Activated CD4-positive, alpha-beta T cell treated with anti-CD3 and anti-CD28 coated beads, Interleukin-2, amount 50 U/mL, for 1 hour (primary cell): Measurements from ENCODE around the gene RFTN1.
A peak's percentile ranks its signal among the peaks of the same experiment; 100 is the strongest.

Experiments
- DNase-seq: peaks from one replicate; pipeline ENCODE4 v3.0.0-alpha.2; 2020

Gene RFTN1

GRCh38 chr3:16528106-16528505 lies 14.6 kb upstream of the RFTN1 start:
- no peak for DNase-seq

- DNase-seq: no peak
Observed at GRCh38 chr3:16524196-16524595, 10.7 kb upstream of the RFTN1 start.

- no peak for DNase-seq
Observed at GRCh38 chr3:16523778-16524177, 10.3 kb upstream of the RFTN1 start.

GRCh38 chr3:16522834-16523233 lies 9.3 kb upstream of the RFTN1 start:
- DNase-seq: no peak

GRCh38 chr3:16520970-16521881 lies 7.7 kb upstream of the RFTN1 start:
- DNase-seq: no peak

GRCh38 chr3:16520241-16520969 lies 6.9 kb upstream of the RFTN1 start:
- no peak for DNase-seq

- DNase-seq: no peak
Observed at GRCh38 chr3:16516695-16517481, 3.4 kb upstream of the RFTN1 start.

- no peak for DNase-seq
Observed at GRCh38 chr3:16515885-16516420, 2.5 kb upstream of the RFTN1 start.

GRCh38 chr3:16514755-16515353 lies 1.4 kb upstream of the RFTN1 start:
- DNase-seq: no peak

GRCh38 chr3:16514021-16514700 lies 662 bp upstream of the RFTN1 start:
- no peak for DNase-seq

- DNase-seq: peak; percentile 46
Observed at GRCh38 chr3:16512435-16513140, 911 bp downstream of the RFTN1 start.

GRCh38 chr3:16511681-16512434 lies 1.6 kb downstream of the RFTN1 start:
- DNase-seq: peak; percentile 71

- DNase-seq: no peak
Observed at GRCh38 chr3:16510620-16511319, 2.7 kb downstream of the RFTN1 start.

- no peak for DNase-seq
Observed at GRCh38 chr3:16509721-16510619, 3.5 kb downstream of the RFTN1 start.

- no peak for DNase-seq
Observed at GRCh38 chr3:16508591-16508995, 4.9 kb downstream of the RFTN1 start.

- DNase-seq: no peak
Observed at GRCh38 chr3:16508243-16508578, 5.3 kb downstream of the RFTN1 start.

- no peak for DNase-seq
Observed at GRCh38 chr3:16507578-16508242, 5.8 kb downstream of the RFTN1 start.

- no peak for DNase-seq
Observed at GRCh38 chr3:16506884-16507577, 6.5 kb downstream of the RFTN1 start.
